CD4-positive, alpha-beta T cell (primary cell): Measurements from ENCODE around the gene QSOX1. TPM values are rescaled to one million over a fixed set of nuclear protein-coding genes. Genes with fewer than 3 reads are reported as not detected.
"Not testable (repeated sequence)": the region's sequence is repeated elsewhere in the genome, so short reads cannot be mapped to it uniquely, and the experiment has no call there.

Experiments used
- ATAC-seq: fragments of 200-7000 bp; cut with Tn5 transposase; one replicate; pipeline ENCODE4 v1.10.0; 2022; ENCODE audit warnings: mild to moderate bottlenecking; ENCODE audit not compliant: poor library complexity
- CTCF ChIA-PET: fragments of 350-600 bp; sonication (Branson Sonifier 250); formaldehyde crosslinking; loops from one replicate; lab custom pipeline; 2021; ENCODE audit warnings: antibody characterized with exemption, inconsistent platforms; lab: Charles Lee
- POLR2A ChIA-PET: fragments of 350-600 bp; sonication (Branson Sonifier 250); formaldehyde crosslinking; loops from one replicate; lab custom pipeline; 2021; ENCODE audit warnings: antibody characterized with exemption, inconsistent platforms; lab: Charles Lee
- DNase-seq, 14 experiments: peaks; one replicate each; pipeline ENCODE4 v3.0.0-alpha.2; 2013 to 2020; ENCODE audit warnings: mixed read lengths in 2 of 14
- H3K27ac ChIP-seq, 2 donors: one replicate each; pipeline versions ENCODE4 v1.5.1 to v1.7.0; 2013; ENCODE audit warnings: low read length in 2 of 2, low read depth in 1 of 2, mild to moderate bottlenecking in 1 of 2
- H3K27me3 ChIP-seq, 2 experiments: 1 replicate in 1 of 2; 2 replicates in 1 of 2; pipeline versions ENCODE4 v1.6.1 to v1.7.0; 2013; ENCODE audit warnings: low read length in 2 of 2, control low read depth in 1 of 2, mild to moderate bottlenecking in 1 of 2, moderate library complexity in 1 of 2; ENCODE audit not compliant: insufficient read depth in 2 of 2, control insufficient read depth in 1 of 2
- H3K36me3 ChIP-seq: one replicate; pipeline ENCODE4 v1.6.1; 2013; ENCODE audit warnings: low read length, control low read depth; ENCODE audit not compliant: insufficient read depth
- H3K4me1 ChIP-seq: one replicate; pipeline ENCODE4 v1.6.1; 2013; ENCODE audit warnings: low read length, control low read depth; ENCODE audit not compliant: insufficient read depth
- H3K4me3 ChIP-seq: one replicate; pipeline ENCODE4 v1.5.1; 2013; ENCODE audit warnings: mild to moderate bottlenecking, low read length, moderate library complexity
- H3K9me3 ChIP-seq, 2 experiments: 1 replicate in 1 of 2; 2 replicates in 1 of 2; pipeline versions ENCODE4 v1.6.1 to v1.7.0; 2013; ENCODE audit warnings: low read length in 2 of 2, mild to moderate bottlenecking in 2 of 2, control low read depth in 1 of 2, moderate library complexity in 1 of 2; ENCODE audit not compliant: control insufficient read depth in 1 of 2, insufficient read depth in 1 of 2
- H3K27ac Mint-ChIP-seq: one replicate; pipeline ENCODE4 v1.8.0; 2020; ENCODE audit warnings: mixed read lengths
- H3K27me3 Mint-ChIP-seq: one replicate; pipeline ENCODE4 v1.8.0; 2021; ENCODE audit warnings: mixed read lengths
- H3K36me3 Mint-ChIP-seq: one replicate; pipeline ENCODE4 v1.8.0; 2021; ENCODE audit warnings: low read depth, mixed read lengths
- H3K4me1 Mint-ChIP-seq: one replicate; pipeline ENCODE4 v1.8.0; 2021; ENCODE audit warnings: low read depth, mixed read lengths
- H3K4me3 Mint-ChIP-seq: one replicate; pipeline ENCODE4 v1.8.0; 2020; ENCODE audit warnings: mild to moderate bottlenecking, mixed read lengths
- H3K9me3 Mint-ChIP-seq: one replicate; pipeline ENCODE4 v1.8.0; 2020; ENCODE audit warnings: mixed read lengths
- CTCF ChIP-seq: fragments of 200-600 bp; IDR thresholded peaks from one replicate; pipeline ENCODE4 v1.8.0; 2022; ENCODE audit warnings: antibody characterized with exemption, mild to moderate bottlenecking
- intact Hi-C, 2 experiments: fragments of 100-400 bp; cut with DNase I in 1 of 2; cut with micrococcal nuclease in 1 of 2; formaldehyde crosslinking; loops; one replicate each; pipeline versions ENCODE4 v1.15.1 to v1.9.0; 2023 to 2025; cut with DNase I, micrococcal nuclease
- total RNA-seq, 174 experiments: library from RNA in 2 of 174; stranded (reverse) in 2 of 174; gene quantifications; one replicate each; pipeline ENCODE4 v1.2.3 and lab custom pipeline; 2021 to 2026

QSOX1 gene
- total RNA-seq, 2 experiments from 2014 or later = 13.7 to 14.3 TPM

DNA sequence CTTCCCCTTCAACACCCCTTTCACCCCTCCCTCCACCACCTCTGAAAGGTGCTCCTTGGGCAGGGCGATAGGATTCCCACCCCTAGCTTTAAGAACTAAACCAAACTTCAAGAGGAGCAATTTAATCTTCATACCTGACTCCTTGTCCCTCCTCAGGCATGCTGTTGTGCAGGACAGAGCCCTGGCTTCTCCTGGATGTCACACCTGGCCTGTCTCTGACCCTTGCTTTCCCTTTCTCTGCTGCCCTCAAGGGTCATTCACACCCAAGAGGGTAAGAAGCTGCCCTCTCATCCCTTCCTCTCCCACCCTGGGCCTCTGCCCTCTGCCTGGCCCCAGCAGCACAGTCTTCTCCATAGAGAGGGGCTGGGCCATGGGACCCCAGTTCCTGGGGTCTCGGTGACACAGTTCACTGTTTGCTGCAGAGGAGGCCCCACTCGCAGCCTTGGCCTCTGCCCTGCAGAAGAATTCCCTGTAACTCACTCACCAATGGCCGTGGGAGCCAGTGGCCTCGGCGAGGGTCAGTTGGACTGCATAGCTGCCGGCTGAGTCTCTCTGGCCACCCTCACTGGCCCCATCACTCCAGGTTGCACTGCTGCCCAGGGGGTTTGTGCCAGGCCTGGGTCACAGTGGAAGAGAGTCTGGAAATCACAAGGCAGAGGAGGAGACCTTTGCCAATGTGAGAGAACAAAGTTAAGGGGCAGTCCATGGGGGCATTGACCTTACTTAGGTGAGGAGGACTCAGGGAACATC lies 47.0 kb downstream of the QSOX1 start:
- Histone ChIP-seq H3K27me3 (no peaks in the 10 kb centered on the region), H3K4me3 (no peak overlapping the region), H3K27ac (no peak overlapping the region), H3K36me3 (peaks cover 2% of the 10 kb centered on the region), H3K4me1 (no peaks in the 10 kb centered on the region), H3K9me3 (no peaks in the 10 kb centered on the region)
- TF ChIP-seq CTCF = no peak
- ChIA-PET CTCF (interaction anchor here (0.6 kb wide), 1 partner anchor 1090 kb away, joined by 3 read pairs; no protein-coding TSS in a partner anchor), POLR2A (no interaction called here)
- Mint-ChIP-seq H3K4me3 (no peak overlapping the region), H3K27ac (no peak overlapping the region), H3K4me1 (no peaks in the 10 kb centered on the region), H3K36me3 (peaks cover 10% of the 10 kb centered on the region), H3K27me3 (no peaks in the 10 kb centered on the region), H3K9me3 (no peaks in the 10 kb centered on the region)
- DNase-seq (no peak), ATAC-seq (no peak)
- intact Hi-C loops = no loop called here

GRCh38 chr1:180202588-180202987 lies 47.9 kb downstream of the QSOX1 start:
- H3K27ac Mint-ChIP-seq, DNase-seq, H3K4me3 Mint-ChIP-seq, H3K27me3 ChIP-seq, H3K9me3 Mint-ChIP-seq, H3K27ac ChIP-seq, H3K36me3 Mint-ChIP-seq, H3K36me3 ChIP-seq, H3K27me3 Mint-ChIP-seq, H3K4me1 ChIP-seq, H3K4me3 ChIP-seq, intact Hi-C loops, ATAC-seq, H3K9me3 ChIP-seq, H3K4me1 Mint-ChIP-seq, POLR2A ChIA-PET: not testable (repeated sequence)
- CTCF ChIA-PET = interaction anchor here (0.6 kb wide), 1 partner anchor 1089 kb away, joined by 3 read pairs; no protein-coding TSS in a partner anchor

DNA sequence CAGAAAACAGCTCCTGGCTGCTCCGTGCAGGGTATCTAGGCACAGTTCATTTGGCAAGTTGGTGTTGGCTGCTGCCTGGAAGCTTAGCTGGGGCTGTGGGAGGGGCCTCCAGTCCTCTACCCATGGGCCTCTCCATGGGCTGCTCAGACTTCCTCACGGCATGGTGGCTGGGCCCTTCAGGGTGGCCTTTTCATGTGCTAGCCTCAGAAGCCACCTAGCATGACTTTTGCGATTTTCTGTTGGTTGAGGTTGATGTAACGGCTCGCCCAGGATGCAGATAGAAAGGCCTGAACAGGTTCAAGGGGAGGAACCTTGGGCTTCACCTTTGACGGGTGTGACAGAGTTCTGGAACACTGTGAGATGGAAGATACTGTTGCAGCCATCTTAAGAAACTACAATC lies 49.6 kb downstream of the QSOX1 start:
- no peak overlapping the region for H3K4me3 Mint-ChIP-seq

More for the DNA sequence above, 49.6 kb downstream of the QSOX1 start:
- Mint-ChIP-seq H3K9me3 (no peaks in the 10 kb centered on the region), H3K27me3 (no peaks in the 10 kb centered on the region), H3K4me1 (no peaks in the 10 kb centered on the region), H3K36me3 (no peaks in the 10 kb centered on the region), H3K27ac (no peak overlapping the region)
- ATAC-seq (no peak), DNase-seq (no peak)
- no peak for TF ChIP-seq CTCF
- Histone ChIP-seq H3K27ac (no peak overlapping the region), H3K4me1 (no peaks in the 10 kb centered on the region), H3K27me3 (no peaks in the 10 kb centered on the region), H3K4me3 (no peak overlapping the region), H3K36me3 (no peaks in the 10 kb centered on the region), H3K9me3 (no peaks in the 10 kb centered on the region)
- ChIA-PET POLR2A (no interaction called here), CTCF (no interaction called here)
- intact Hi-C loops = no loop called here
